Activated CD4-positive, alpha-beta memory T cell treated with anti-CD3 and anti-CD28 coated beads for 36 hours (primary cell): ENCODE data around the gene GALR3. TPM values are rescaled to one million over a fixed set of nuclear protein-coding genes. Genes with fewer than 3 reads are reported as not detected.

Experiments
- CTCF ChIA-PET: fragments of 350-600 bp; sonication (Branson Sonifier 250); formaldehyde crosslinking; loops from one replicate; lab custom pipeline; 2021; ENCODE audit warnings: antibody characterized with exemption, inconsistent platforms; lab: Charles Lee
- POLR2A ChIA-PET: fragments of 350-600 bp; sonication (Branson Sonifier 250); formaldehyde crosslinking; loops from one replicate; lab custom pipeline; 2021; ENCODE audit warnings: antibody characterized with exemption; lab: Charles Lee
- DNase-seq: peaks from one replicate; pipeline ENCODE4 v3.0.0-alpha.2; 2020
- H3K27ac Mint-ChIP-seq: one replicate; pipeline ENCODE4 v1.8.0; 2021; ENCODE audit warnings: mixed read lengths
- H3K27me3 Mint-ChIP-seq: one replicate; pipeline ENCODE4 v1.8.0; 2021; ENCODE audit warnings: mixed read lengths
- H3K36me3 Mint-ChIP-seq: one replicate; pipeline ENCODE4 v1.8.0; 2021; ENCODE audit warnings: mixed read lengths
- H3K4me1 Mint-ChIP-seq: one replicate; pipeline ENCODE4 v1.8.0; 2021; ENCODE audit warnings: low read depth, mixed read lengths
- H3K4me3 Mint-ChIP-seq: one replicate; pipeline ENCODE4 v1.8.0; 2021; ENCODE audit warnings: mild to moderate bottlenecking, mixed read lengths
- H3K9me3 Mint-ChIP-seq: one replicate; pipeline ENCODE4 v1.8.0; 2021; ENCODE audit warnings: mixed read lengths
- intact Hi-C: fragments of 100-400 bp; cut with micrococcal nuclease; formaldehyde crosslinking; loops from one replicate; pipeline ENCODE4 v1.15.1; 2023
- total RNA-seq, 2 experiments: library from RNA; stranded (reverse); gene quantifications; one replicate each; pipeline ENCODE4 v1.2.3, GENCODE V29; 2021

GALR3 gene
- total RNA-seq, 2 experiments from 2014 or later = 0.19 TPM; not detected in 1

GRCh38 chr22:37804881-37805809, 18.0 kb upstream of the GALR3 start:
- H3K4me1 Mint-ChIP-seq = peaks cover 34% of the 10 kb centered on the region
- H3K4me3 Mint-ChIP-seq = peak overlapping the region; percentile 63
- H3K27ac Mint-ChIP-seq = no peak overlapping the region
- peak; percentile 86 for DNase-seq
- ChIA-PET CTCF (interaction anchor here (0.9 to 2.7 kb wide), 2 partner anchors 13 to 153 kb away, joined by 3 to 16 read pairs; no protein-coding TSS in a partner anchor), POLR2A (interaction anchor here (1.1 to 1.4 kb wide), 2 partner anchors 37 to 39 kb away, joined by 3 to 5 read pairs; partner anchors contain the start of gene ANKRD54)
- no peaks in the 10 kb centered on the region for H3K36me3 Mint-ChIP-seq
- intact Hi-C loops = loop anchor here (2.0 to 5.0 kb wide), 3 partner anchors 14 to 198 kb away; partner anchors contain the start of genes C22orf23, GGA1 and POLR2F
- H3K9me3 Mint-ChIP-seq = no peaks in the 10 kb centered on the region
- H3K27me3 Mint-ChIP-seq = peaks cover 44% of the 10 kb centered on the region

GRCh38 chr22:37805810-37806277, 17.3 kb upstream of the GALR3 start:
- ChIA-PET CTCF (interaction anchor here (0.9 to 2.7 kb wide), 2 partner anchors 12 to 152 kb away, joined by 3 to 16 read pairs; no protein-coding TSS in a partner anchor), POLR2A (interaction anchor here (1.1 kb wide), 1 partner anchor 36 kb away, joined by 3 read pairs; no protein-coding TSS in a partner anchor)
- Mint-ChIP-seq H3K36me3 (no peaks in the 10 kb centered on the region), H3K27me3 (peaks cover 45% of the 10 kb centered on the region), H3K9me3 (no peaks in the 10 kb centered on the region), H3K27ac (no peak overlapping the region), H3K4me1 (peaks cover 34% of the 10 kb centered on the region), H3K4me3 (peak overlapping the region; percentile 63)
- no peak for DNase-seq
- intact Hi-C loops = loop anchor here (2.0 to 5.0 kb wide), 4 partner anchors 13 to 199 kb away; partner anchors contain the start of genes ANKRD54, C22orf23, GGA1 and POLR2F

- CTCF ChIA-PET = interaction anchor here (0.8 to 4.0 kb wide), 4 partner anchors 11 to 56 kb away, joined by 3 to 52 read pairs (median 10); no protein-coding TSS in a partner anchor
- peaks cover 46% of the 10 kb centered on the region for H3K27me3 Mint-ChIP-seq
- H3K4me3 Mint-ChIP-seq = peak overlapping the region; percentile 34
- intact Hi-C loops = loop anchor here (2.0 to 5.0 kb wide), 3 partner anchors 38 to 199 kb away; partner anchors contain the start of genes ANKRD54, C22orf23, GGA1 and POLR2F
- no peaks in the 10 kb centered on the region for H3K36me3 Mint-ChIP-seq
- H3K4me1 Mint-ChIP-seq = peaks cover 34% of the 10 kb centered on the region
- no peaks in the 10 kb centered on the region for H3K9me3 Mint-ChIP-seq
- POLR2A ChIA-PET = interaction anchor here (0.7 to 1.9 kb wide), 4 partner anchors 11 to 500 kb away, joined by 3 to 5 read pairs (median 3); no protein-coding TSS in a partner anchor
- DNase-seq = peak; percentile 38
- H3K27ac Mint-ChIP-seq = no peak overlapping the region
Observed at GRCh38 chr22:37806409-37807333, 16.5 kb upstream of the GALR3 start.

GRCh38 chr22:37807410-37808293, 15.5 kb upstream of the GALR3 start, which contains the start of gene GCAT:
TSS of gene GCAT (plus strand) at chr22:37807934. CDS start at chr22:37807968, 34 bp downstream.
- peaks cover 33% of the 10 kb centered on the region for H3K4me1 Mint-ChIP-seq
- no peak within 1 kb of the TSS for H3K27ac Mint-ChIP-seq
- POLR2A ChIA-PET = interaction anchor here (0.7 to 1.9 kb wide), 6 partner anchors 10 to 501 kb away, joined by 3 to 7 read pairs (median 3); partner anchors contain the start of genes ANKRD54 and MICALL1
- H3K36me3 Mint-ChIP-seq = no peaks in the 10 kb centered on the region
- peak within 1 kb of the TSS; percentile 77 for H3K4me3 Mint-ChIP-seq
- H3K9me3 Mint-ChIP-seq = no peaks in the 10 kb centered on the region
- CTCF ChIA-PET = interaction anchor here (0.7 to 4.0 kb wide), 6 partner anchors 11 to 55 kb away, joined by 3 to 52 read pairs (median 4); partner anchors contain the start of gene ANKRD54
- DNase-seq = peak; percentile 96
- peaks cover 46% of the 10 kb centered on the region for H3K27me3 Mint-ChIP-seq
- intact Hi-C loops = loop anchor here (2.0 to 5.0 kb wide), 3 partner anchors 37 to 200 kb away; partner anchors contain the start of genes ANKRD54, C22orf23, GGA1 and POLR2F

GRCh38 chr22:37808294-37808657, 14.9 kb upstream of the GALR3 start:
- Mint-ChIP-seq H3K36me3 (no peaks in the 10 kb centered on the region), H3K4me1 (peaks cover 27% of the 10 kb centered on the region), H3K27me3 (peaks cover 40% of the 10 kb centered on the region), H3K27ac (no peak overlapping the region), H3K4me3 (peak overlapping the region; percentile 77), H3K9me3 (no peaks in the 10 kb centered on the region)
- ChIA-PET CTCF (interaction anchor here (1.0 to 4.0 kb wide), 5 partner anchors 10 to 55 kb away, joined by 3 to 52 read pairs (median 5); partner anchors contain the start of gene ANKRD54), POLR2A (interaction anchor here (0.8 to 1.9 kb wide), 5 partner anchors 10 to 249 kb away, joined by 3 to 7 read pairs (median 3); partner anchors contain the start of genes ANKRD54 and MICALL1)
- no peak for DNase-seq
- intact Hi-C loops = loop anchor here (5.0 kb wide), 2 partner anchors 144 to 201 kb away; partner anchors contain the start of genes C22orf23, GGA1 and POLR2F

GRCh38 chr22:37809672-37810333, 13.4 kb upstream of the GALR3 start:
- H3K27ac Mint-ChIP-seq = no peak overlapping the region
- CTCF ChIA-PET = interaction anchor here (0.6 to 4.0 kb wide), 4 partner anchors 9 to 54 kb away, joined by 3 to 52 read pairs (median 4); no protein-coding TSS in a partner anchor
- no peak overlapping the region for H3K4me3 Mint-ChIP-seq
- H3K4me1 Mint-ChIP-seq = peaks cover 26% of the 10 kb centered on the region
- H3K27me3 Mint-ChIP-seq = peaks cover 32% of the 10 kb centered on the region
- intact Hi-C loops = loop anchor here (5.0 kb wide), 2 partner anchors 142 to 203 kb away; partner anchors contain the start of genes C22orf23, GGA1 and POLR2F
- H3K36me3 Mint-ChIP-seq = no peaks in the 10 kb centered on the region
- H3K9me3 Mint-ChIP-seq = no peaks in the 10 kb centered on the region
- no peak for DNase-seq
- POLR2A ChIA-PET = interaction anchor here (0.6 to 1.5 kb wide), 2 partner anchors 9 to 190 kb away, joined by 3 to 4 read pairs; no protein-coding TSS in a partner anchor

- H3K9me3 Mint-ChIP-seq = no peaks in the 10 kb centered on the region
- no peak overlapping the region for H3K4me3 Mint-ChIP-seq
- no peaks in the 10 kb centered on the region for H3K36me3 Mint-ChIP-seq
- peaks cover 10% of the 10 kb centered on the region for H3K4me1 Mint-ChIP-seq
- intact Hi-C loops = no loop called here
- H3K27ac Mint-ChIP-seq = no peak overlapping the region
- no peak for DNase-seq
- CTCF ChIA-PET = interaction anchor here (0.7 kb wide), 1 partner anchor 108 kb away, joined by 3 read pairs; no protein-coding TSS in a partner anchor
- peaks cover 18% of the 10 kb centered on the region for H3K27me3 Mint-ChIP-seq
- POLR2A ChIA-PET = no interaction called here
Observed at GRCh38 chr22:37811867-37812266, 11.3 kb upstream of the GALR3 start.

- H3K4me1 Mint-ChIP-seq = peaks cover 10% of the 10 kb centered on the region
- no peak for DNase-seq
- intact Hi-C loops = no loop called here
- ChIA-PET CTCF (interaction anchor here (8.4 kb wide), 1 partner anchor 50 kb away, joined by 124 read pairs; no protein-coding TSS in a partner anchor), POLR2A (no interaction called here)
- no peak overlapping the region for H3K4me3 Mint-ChIP-seq
- no peaks in the 10 kb centered on the region for H3K36me3 Mint-ChIP-seq
- peaks cover 14% of the 10 kb centered on the region for H3K27me3 Mint-ChIP-seq
- H3K9me3 Mint-ChIP-seq = no peaks in the 10 kb centered on the region
- H3K27ac Mint-ChIP-seq = no peak overlapping the region
Observed at GRCh38 chr22:37812869-37813678, 10.1 kb upstream of the GALR3 start.

- Mint-ChIP-seq H3K9me3 (no peaks in the 10 kb centered on the region), H3K27ac (no peak overlapping the region), H3K36me3 (no peaks in the 10 kb centered on the region), H3K27me3 (peaks cover 6% of the 10 kb centered on the region), H3K4me3 (no peak overlapping the region), H3K4me1 (peaks cover 11% of the 10 kb centered on the region)
- DNase-seq = no peak
- CTCF ChIA-PET = interaction anchor here (0.9 to 8.4 kb wide), 5 partner anchors 9 to 150 kb away, joined by 3 to 124 read pairs (median 8); no protein-coding TSS in a partner anchor
- intact Hi-C loops = no loop called here
- POLR2A ChIA-PET = interaction anchor here (0.5 kb wide), 1 partner anchor 64 kb away, joined by 3 read pairs; no protein-coding TSS in a partner anchor
Observed at GRCh38 chr22:37815593-37815992, 7.6 kb upstream of the GALR3 start.
